Neural progenitor cell (in vitro differentiated cells): ENCODE results near the gene PKD1.
"Not testable (repeated sequence)": the region's sequence is repeated elsewhere in the genome, so short reads cannot be mapped to it uniquely, and the experiment has no call there.

Source experiments
- CTCF ChIP-seq: fragments of 200-600 bp; sonication (generic); IDR thresholded peaks from 2 replicates; pipeline ENCODE4 v1.5.1; 2017; ENCODE audit warnings: antibody characterized with exemption, mild to moderate bottlenecking
- EZH2 ChIP-seq: fragments of 200-600 bp; sonication (generic); IDR thresholded peaks from 2 replicates; pipeline ENCODE4 v1.6.1; 2017; ENCODE audit warnings: antibody characterized with exemption, mild to moderate bottlenecking, moderate library complexity

- not testable (repeated sequence) for TF ChIP-seq CTCF, EZH2
These were observed 10.8 kb downstream of the PKD1 start for GRCh38 chr16:2124694-2125444.
